GM18870 (cell line): Measurements from ENCODE around the gene PAM.
"Not testable (repeated sequence)": the region's sequence is repeated elsewhere in the genome, so short reads cannot be mapped to it uniquely, and the experiment has no call there.

Source experiments
- ATAC-seq: cut with Tn5 transposase; IDR thresholded peaks from one replicate; pipeline ENCODE4 v1.9.1; 2021; ENCODE audit warnings: moderate library complexity; ENCODE audit not compliant: unreplicated experiment

PAM gene

GRCh38 chr5:102891175-102891574 is 136.1 kb downstream of the PAM start:
- ATAC-seq = no peak

DNA sequence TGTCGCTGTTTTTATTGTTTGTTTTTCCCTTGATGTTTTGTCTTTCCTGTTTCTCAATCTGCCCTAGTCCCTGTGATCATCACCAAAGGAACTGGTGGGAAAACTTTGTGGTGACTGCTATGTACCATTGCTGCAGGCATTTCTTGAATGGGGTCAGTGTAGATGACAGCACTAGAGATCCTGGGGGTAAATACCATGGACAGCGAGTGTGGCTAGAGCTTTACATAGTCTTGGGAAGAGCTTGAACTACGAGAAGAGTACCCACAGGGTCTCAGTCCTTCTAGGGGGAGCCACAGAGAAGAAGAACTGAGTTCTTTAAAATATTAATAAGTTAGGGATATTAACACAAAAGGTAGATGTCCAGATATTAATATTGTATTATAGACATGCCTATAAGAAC is 138.8 kb downstream of the PAM start:
- ATAC-seq = no peak

- no peak for ATAC-seq
Observed at GRCh38 chr5:102895234-102895633, 140.1 kb downstream of the PAM start.

GRCh38 chr5:102895976-102896375 is 140.9 kb downstream of the PAM start:
- no peak for ATAC-seq

DNA sequence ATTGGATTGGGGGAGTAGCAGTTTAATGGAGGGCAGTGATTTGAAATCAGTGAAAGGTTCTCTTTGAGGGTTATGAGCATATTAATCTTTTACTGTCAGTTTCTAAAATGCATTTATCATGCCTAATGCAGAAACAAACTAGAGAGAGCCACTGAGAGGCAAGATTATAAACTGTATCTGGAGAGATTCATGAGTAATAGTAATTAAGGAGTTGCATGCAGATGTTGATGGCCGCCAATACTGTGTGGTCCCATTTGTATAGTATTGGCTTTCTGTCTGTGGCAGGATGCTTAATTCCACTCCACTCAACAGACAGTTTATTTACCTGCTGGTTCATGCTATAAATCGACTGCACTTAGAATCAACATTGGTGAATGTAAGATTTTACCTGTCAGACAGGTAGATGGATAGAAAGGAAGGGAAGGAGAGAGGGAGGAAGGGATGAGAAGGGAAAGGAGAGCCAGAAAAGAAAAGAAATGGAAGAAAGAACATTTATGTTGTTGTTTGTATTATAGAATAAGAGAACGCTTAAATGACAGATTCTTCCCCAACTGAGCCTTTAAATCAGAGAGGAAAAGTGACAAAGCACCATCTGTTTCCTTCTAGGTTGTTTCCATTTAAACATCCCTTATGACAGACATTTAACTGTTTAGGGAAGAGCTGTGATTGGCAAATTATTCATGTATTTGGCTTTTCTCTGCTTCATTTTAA is 146.5 kb downstream of the PAM start:
- no peak for ATAC-seq

DNA sequence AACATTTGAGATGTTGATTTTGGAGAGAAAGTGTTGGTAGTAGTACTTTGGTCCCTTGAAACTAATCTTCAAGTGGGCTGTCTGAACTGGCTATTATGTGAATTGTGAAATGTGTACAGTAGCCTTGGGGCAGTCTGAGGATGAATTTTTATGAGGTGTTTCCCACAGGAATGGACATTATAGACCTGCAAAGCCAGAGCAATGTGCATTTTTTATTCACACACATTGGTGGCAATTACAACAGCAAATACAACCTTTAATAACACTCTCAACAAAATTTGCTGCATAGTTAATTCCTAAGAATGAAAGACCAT is 147.0 kb downstream of the PAM start:
- ATAC-seq = no peak

- no peak for ATAC-seq
Observed at GRCh38 chr5:102902647-102903046, 147.5 kb downstream of the PAM start.

DNA sequence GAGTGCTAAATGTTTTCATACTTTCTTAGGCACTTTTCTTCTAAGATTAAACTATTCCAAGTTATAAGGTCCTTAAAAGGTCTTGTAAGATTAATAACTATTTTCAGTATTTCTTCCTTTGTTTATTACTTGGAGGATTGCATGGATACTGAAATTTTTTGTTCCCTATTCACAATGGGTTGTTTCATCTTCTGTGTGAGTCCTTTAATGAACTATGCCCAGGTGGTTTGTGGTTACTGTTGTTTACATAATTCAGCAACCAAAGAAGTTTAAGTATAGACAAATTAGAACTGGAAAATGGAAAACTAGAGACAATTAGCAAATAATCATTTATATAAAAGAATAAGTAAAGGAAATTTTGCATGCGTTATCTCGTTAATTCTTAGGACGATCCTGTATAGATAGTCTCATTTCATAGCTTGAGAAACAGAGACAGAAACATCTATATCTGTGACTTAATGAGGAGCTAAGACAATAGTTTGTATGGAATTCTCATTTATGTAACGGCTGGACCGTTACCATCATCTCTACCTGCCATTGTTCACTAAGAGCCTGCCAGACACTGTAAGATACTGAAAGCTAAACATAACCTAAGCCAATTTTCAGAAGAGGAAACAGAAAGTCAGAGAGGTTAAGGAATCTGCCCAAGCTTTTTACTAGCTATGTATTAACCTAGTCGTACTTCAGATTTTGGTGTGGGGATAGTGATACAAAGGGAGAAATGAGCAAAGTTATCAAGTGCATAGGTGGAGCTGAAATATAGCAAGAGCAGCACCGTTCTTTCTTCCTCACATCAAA is 148.2 kb downstream of the PAM start:
- no peak for ATAC-seq

- no peak for ATAC-seq
Observed at GRCh38 chr5:102905056-102905455, 150.0 kb downstream of the PAM start.

GRCh38 chr5:102907099-102907498 is 152.0 kb downstream of the PAM start:
- ATAC-seq = not testable (repeated sequence)

- ATAC-seq = no peak
Observed at GRCh38 chr5:102910240-102911226, 155.4 kb downstream of the PAM start.

DNA sequence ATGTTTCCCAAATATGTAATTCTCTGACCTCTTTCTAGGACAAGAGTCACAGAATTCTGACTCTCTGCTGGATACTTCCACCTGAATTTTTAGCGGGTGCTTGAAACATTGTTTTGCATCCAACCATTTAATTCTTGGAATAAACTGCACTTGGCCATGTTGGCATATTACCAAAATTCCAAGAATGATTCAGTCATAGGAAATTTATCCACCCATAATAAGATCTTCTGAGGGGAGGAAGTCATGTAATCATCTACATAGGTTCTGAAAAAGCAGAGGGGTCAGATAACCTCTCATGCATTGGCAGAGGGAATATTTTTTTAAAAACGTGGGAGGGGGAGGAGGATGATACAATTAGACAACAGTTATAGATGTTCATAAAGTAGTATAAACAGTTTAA is 156.9 kb downstream of the PAM start:
- no peak for ATAC-seq

GRCh38 chr5:102916109-102916508 is 161.0 kb downstream of the PAM start:
- ATAC-seq = no peak

DNA sequence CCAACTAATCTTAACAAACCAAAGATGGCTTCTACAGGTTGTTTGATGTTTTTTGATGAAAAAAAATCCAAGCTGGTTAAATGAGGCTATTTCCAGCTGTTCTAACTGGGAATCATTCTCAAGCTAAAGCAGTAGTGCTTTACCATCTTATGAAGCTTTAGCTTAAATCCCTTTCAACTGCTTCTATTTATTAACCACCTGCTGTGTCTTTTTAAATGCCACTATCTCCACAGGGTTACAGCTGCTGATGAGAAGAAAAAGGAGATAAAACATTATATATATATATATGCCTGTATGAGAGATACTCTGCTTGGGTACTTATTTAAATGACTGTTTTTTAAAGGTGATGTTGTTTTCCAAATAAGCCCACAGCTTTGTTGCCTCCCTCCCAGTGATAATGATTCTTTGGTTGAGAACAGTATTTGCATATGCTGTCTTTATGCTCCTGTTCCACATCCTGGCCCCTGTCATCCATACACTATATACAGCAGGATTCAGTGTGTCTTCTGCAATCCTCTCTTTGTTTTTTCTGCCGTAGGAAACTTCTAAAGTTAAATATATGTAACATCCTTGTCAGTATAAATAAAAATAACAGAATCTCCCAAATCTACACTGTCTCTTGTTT is 164.0 kb downstream of the PAM start:
- ATAC-seq = no peak

DNA sequence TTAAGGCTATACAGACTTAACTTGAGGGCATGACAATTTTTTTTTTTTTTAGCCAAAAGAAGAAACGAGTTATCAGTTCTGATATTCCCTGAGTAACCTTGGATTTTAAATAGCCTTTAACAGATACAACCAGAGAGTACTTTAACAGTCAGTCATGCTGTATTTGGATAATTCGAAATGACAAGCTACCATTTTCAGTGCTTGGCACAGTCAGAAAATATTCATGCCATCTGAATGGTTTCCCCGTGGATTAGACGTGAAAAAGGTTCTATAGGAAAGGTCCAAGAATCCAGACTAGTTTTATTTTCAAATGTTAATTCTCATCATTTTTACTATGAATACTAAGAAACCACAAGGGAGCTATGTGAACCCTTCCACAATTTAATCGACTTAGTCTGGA is 165.7 kb downstream of the PAM start:
- no peak for ATAC-seq

DNA sequence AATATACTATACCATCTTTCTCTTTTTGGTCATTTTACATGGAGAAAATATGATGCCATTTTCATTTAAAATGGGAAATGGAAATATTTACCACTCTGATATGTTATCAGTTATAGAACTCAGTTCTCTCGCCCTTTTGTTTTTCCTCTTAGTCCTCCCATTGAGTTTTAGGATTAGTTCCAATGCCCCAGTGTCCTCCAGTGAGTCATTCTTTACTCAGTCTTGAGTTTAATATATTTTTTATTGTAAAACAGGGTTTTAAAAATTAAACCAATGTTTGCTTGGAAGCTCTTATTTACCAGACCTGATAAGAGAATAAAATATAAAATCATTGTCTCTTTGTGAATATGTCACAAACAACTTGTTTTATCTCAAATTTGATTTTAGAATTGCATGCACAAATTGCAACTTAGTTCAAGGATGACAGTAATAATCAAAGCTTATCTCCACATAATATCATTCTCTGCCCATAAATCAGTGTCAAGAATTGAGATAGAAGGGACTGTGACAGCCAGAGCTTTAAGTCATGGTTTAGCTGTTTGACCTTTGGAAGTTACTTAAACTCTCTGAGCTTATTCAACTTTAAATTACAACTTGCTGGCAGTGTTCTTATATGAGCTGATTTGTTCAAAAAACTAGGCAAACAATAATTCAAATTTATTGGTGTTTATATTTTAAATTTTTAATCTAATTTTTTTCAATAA is 166.4 kb downstream of the PAM start:
- ATAC-seq = no peak

- no peak for ATAC-seq
Observed at GRCh38 chr5:102922111-102922720, 167.1 kb downstream of the PAM start.

DNA sequence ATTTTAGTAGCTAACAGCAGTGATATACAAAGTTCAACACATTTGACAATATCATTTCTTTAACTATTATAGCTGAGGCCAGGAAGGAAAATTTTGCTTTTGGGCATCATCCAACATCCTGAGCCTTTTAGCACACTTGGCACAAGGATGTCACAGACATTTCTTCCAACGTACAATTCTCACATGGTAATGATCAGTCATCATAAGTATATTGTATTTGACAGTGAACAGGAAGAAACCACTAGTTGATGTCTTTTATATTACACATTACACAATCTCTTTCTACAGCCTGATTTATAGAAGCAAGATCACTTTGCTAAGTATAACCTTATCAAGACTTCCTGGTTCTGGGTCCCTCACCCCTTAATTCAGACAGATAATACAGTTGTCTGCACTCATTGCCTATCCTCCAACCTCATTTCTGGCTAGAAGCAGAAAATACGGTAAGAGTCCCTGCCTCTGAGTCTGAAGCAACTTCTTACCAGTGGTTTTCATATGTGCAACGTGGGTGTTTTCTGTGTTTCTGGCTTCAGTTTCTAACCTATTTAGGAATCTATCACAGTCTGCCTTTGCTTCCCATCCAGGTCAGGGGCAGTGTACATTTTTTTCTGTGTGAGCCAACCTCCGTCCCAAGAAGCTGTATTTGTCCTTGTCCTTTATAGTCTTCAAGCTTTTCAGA is 167.8 kb downstream of the PAM start:
- ATAC-seq = no peak

GRCh38 chr5:102924963-102925362 is 169.9 kb downstream of the PAM start:
- no peak for ATAC-seq
